ENCODE results near the gene C1S. TPM values are rescaled to one million over a fixed set of nuclear protein-coding genes. Genes with fewer than 3 reads are reported as not detected.
A peak's percentile ranks its signal among the peaks of the same experiment; 100 is the strongest.
"Not testable (repeated sequence)": the region's sequence is repeated elsewhere in the genome, so short reads cannot be mapped to it uniquely, and the experiment has no call there.

C1S gene
- 4.7 TPM in 1 of 2 replicates, not detected in the other for total RNA-seq (2014; rRNA removed; shearing (Covaris generic); ENCODE audit: low replicate concordance)

DNA sequence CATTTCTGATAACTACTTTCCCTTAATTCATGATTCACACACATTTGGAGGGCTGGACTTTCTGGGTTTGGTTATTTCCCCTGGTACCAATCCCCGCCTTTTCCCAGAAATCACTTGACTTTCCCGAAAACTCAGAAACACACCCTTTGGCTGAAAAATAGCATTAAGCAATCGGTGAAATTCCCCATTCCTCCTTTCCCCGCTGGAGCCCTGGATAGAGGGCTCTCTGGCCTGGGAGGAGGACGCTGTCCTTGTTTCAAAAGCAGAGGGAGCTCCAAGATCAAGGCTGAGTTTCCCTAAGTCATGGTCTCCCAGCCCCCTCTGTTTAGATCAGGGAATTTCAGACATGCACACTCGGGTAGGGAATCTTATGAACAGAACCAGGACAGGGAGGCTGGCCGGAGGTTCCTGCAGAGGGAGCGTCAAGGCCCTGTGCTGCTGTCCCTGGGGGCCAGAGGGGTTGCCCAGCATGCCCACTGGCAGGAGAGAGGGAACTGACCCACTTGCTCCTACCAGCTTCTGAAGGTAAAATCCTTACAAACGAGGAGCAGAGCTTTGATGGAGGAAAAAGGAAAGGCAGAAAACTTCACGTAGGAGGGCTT is at the start of gene C1S:
Gene C1S (plus strand): TSS at position 366 of the 602 bp plus-strand sequence. CDS start 1,195 bp downstream, outside the sequence.
- no peak for DNase-seq
- Histone ChIP-seq H4K20me1 (ENCODE audit: insufficient read depth, low read depth, low read length) (no peaks in the 10 kb centered on the region), H3K4me2 (ENCODE audit: low read depth, low read length, poor library complexity, severe bottlenecking) (no peak within 1 kb of the TSS), H3K79me2 (ENCODE audit: low read length) (no peaks in the 10 kb centered on the region), H3K9ac (ENCODE audit: low read length) (no peak within 1 kb of the TSS), H3K4me3 (ENCODE audit: low read length) (no peak within 1 kb of the TSS), H3K36me3 (ENCODE audit: insufficient read depth, low read length) (no peaks in the 10 kb centered on the region), H3K27me3 (ENCODE audit: low read length) (no peaks in the 10 kb centered on the region), H3K4me1 (ENCODE audit: low read length) (peaks cover 6% of the 10 kb centered on the region), H3K9me2 (replicated peaks; ENCODE audit: insufficient read depth, low read length) (no peaks in the 10 kb centered on the region), H3K9me3 (ENCODE audit: low read length) (no peaks in the 10 kb centered on the region), H2AFZ (ENCODE audit: low read length) (no peak within 1 kb of the TSS), H3K27ac (ENCODE audit: low read length) (no peak within 1 kb of the TSS)

DNA sequence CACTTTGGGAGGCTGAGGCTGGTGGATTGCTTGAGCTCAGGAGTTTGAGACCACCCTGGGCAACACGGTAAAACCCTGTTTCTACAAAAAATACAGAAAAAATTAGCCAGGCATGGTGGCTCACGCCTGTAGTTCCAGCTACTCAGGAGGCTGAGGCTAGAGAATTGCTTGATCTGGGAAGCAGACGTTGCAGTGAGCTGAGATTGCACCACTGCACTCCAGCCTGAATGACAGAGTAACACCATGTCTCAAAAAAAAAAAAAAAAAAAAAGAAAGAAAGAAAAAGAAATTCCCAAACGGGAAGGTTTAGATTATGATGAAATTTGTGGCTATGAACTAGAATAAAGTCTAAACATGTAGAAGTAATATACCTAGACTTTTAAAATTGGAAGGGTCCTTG is 49.1 kb upstream of the C1S start:
- not testable (repeated sequence) for H3K27me3 ChIP-seq (ENCODE audit: low read length); H3K9me2 ChIP-seq (replicated peaks; ENCODE audit: insufficient read depth, low read length); DNase-seq; H3K4me3 ChIP-seq (ENCODE audit: low read length); H3K27ac ChIP-seq (ENCODE audit: low read length); H3K4me2 ChIP-seq (ENCODE audit: low read depth, low read length, poor library complexity, severe bottlenecking); H3K9me3 ChIP-seq (ENCODE audit: low read length); H2AFZ ChIP-seq (ENCODE audit: low read length); H3K9ac ChIP-seq (ENCODE audit: low read length); H4K20me1 ChIP-seq (ENCODE audit: insufficient read depth, low read depth, low read length)
- H3K4me1 ChIP-seq (ENCODE audit: low read length) = peaks cover 37% of the 10 kb centered on the region
- peaks cover 32% of the 10 kb centered on the region for H3K36me3 ChIP-seq (ENCODE audit: insufficient read depth, low read length)
- peaks cover 96% of the 10 kb centered on the region for H3K79me2 ChIP-seq (ENCODE audit: low read length)

DNA sequence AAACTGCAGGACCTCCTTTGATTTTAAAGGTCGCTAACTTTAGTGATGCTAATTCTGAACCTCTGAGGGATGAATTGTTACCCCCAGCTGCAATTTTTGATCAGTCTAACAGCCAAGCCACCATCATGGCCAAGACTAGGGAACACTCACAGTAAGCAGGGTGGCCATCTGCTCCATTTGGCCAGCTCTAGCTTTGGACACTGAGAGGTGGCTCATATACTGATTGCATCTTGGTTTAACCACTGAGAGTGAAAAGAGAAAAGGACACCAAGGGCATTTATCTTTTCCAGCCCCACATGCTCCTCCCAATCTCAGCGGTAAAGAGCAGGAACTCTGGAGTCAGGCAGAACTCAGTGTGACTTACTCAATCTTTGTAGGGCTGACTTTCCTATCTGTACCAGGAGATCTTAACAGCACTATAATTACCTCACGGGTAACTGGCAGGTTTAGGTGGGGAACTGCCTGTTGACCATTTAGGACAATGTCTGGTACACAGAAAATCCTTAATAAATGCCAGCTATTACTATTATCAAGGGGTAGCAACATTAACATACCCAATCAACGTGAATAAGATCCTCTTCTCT is 48.4 kb upstream of the C1S start:
- H3K27me3 ChIP-seq (ENCODE audit: low read length) = no peaks in the 10 kb centered on the region
- H3K9me3 ChIP-seq (ENCODE audit: low read length) = no peaks in the 10 kb centered on the region
- H3K9ac ChIP-seq (ENCODE audit: low read length) = no peak overlapping the region
- no peak for DNase-seq
- H3K79me2 ChIP-seq (ENCODE audit: low read length) = peaks cover 96% of the 10 kb centered on the region
- H3K36me3 ChIP-seq (ENCODE audit: insufficient read depth, low read length) = peaks cover 27% of the 10 kb centered on the region
- H3K4me2 ChIP-seq (ENCODE audit: low read depth, low read length, poor library complexity, severe bottlenecking) = no peak overlapping the region
- no peak overlapping the region for H3K4me3 ChIP-seq (ENCODE audit: low read length)
- H3K27ac ChIP-seq (ENCODE audit: low read length) = no peak overlapping the region
- peaks cover 40% of the 10 kb centered on the region for H3K4me1 ChIP-seq (ENCODE audit: low read length)
- no peaks in the 10 kb centered on the region for H3K9me2 ChIP-seq (replicated peaks; ENCODE audit: insufficient read depth, low read length)
- H2AFZ ChIP-seq (ENCODE audit: low read length) = no peak overlapping the region
- H4K20me1 ChIP-seq (ENCODE audit: insufficient read depth, low read depth, low read length) = no peaks in the 10 kb centered on the region

DNA sequence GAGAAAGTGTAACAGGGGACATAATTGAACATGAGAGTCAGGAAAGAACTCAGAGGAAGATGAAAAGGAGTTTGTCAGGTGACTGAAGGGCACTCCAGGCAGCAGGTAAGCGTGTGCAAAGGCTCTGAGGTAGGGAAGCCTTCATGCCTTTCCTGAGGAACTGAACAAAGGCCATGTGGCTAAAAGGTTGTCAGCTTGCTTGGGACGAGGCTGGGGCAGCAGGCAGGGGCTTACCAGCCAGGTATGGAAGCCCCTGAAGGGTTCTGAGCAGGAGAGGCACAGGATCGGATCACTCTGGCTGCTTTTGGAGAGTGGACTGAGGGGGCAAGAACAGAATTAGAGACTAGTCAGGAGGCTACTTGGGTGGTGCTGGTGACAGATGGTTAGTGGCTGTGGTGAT is 47.4 kb upstream of the C1S start:
- no peak overlapping the region for H3K27ac ChIP-seq (ENCODE audit: low read length)
- DNase-seq = no peak
- H3K4me3 ChIP-seq (ENCODE audit: low read length) = no peak overlapping the region
- H3K9me2 ChIP-seq (replicated peaks; ENCODE audit: insufficient read depth, low read length) = no peaks in the 10 kb centered on the region
- no peaks in the 10 kb centered on the region for H4K20me1 ChIP-seq (ENCODE audit: insufficient read depth, low read depth, low read length)
- peaks cover 42% of the 10 kb centered on the region for H3K4me1 ChIP-seq (ENCODE audit: low read length)
- no peak overlapping the region for H2AFZ ChIP-seq (ENCODE audit: low read length)
- no peaks in the 10 kb centered on the region for H3K27me3 ChIP-seq (ENCODE audit: low read length)
- peaks cover 23% of the 10 kb centered on the region for H3K36me3 ChIP-seq (ENCODE audit: insufficient read depth, low read length)
- H3K4me2 ChIP-seq (ENCODE audit: low read depth, low read length, poor library complexity, severe bottlenecking) = no peak overlapping the region
- H3K79me2 ChIP-seq (ENCODE audit: low read length) = peaks cover 97% of the 10 kb centered on the region
- no peak overlapping the region for H3K9ac ChIP-seq (ENCODE audit: low read length)
- no peaks in the 10 kb centered on the region for H3K9me3 ChIP-seq (ENCODE audit: low read length)

DNA sequence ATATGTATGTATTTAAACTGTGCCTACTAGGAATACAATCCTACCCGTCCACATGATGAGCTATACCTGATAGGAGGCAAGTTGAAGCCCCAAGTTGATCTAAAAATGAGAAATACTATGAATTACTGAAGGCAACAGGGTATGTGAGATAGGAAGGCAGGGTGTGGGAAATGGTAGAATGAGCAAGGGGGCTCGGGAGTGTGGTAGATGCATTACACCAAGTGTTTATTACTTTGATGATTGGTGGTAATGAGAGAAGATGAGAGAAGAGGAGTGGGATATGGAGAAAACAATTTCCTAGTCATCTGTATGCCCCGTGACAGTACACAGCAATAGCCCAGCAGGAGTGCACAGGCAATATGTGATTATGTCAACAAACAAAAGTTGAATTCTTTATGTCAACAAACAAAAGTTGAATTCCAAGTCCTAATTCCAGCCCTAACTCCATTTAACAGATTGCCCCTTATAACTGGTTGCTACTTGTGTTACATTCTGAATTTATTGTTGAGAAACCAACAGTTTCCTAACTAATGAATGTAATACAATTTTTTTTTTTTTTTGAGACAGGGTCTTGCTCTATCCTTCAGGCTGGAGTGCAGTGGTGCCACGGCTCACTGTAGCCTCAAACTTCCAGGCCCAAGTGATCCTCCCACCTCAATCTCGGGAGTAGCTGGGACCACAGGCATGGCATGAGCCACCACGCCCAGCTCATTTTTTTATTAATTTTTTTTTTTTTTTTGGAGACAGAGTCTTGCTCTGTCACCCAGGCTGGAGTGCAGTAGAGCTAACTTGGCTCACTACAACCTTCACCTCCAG is 44.8 kb upstream of the C1S start:
- peaks cover 71% of the 10 kb centered on the region for H3K79me2 ChIP-seq (ENCODE audit: low read length)
- H3K4me3 ChIP-seq (ENCODE audit: low read length) = no peak overlapping the region
- H3K4me1 ChIP-seq (ENCODE audit: low read length) = peaks cover 39% of the 10 kb centered on the region
- H3K9ac ChIP-seq (ENCODE audit: low read length) = no peak overlapping the region
- no peak overlapping the region for H3K27ac ChIP-seq (ENCODE audit: low read length)
- H3K36me3 ChIP-seq (ENCODE audit: insufficient read depth, low read length) = peaks cover 4% of the 10 kb centered on the region; the same call in 1 of the 2 replicates
- H3K27me3 ChIP-seq (ENCODE audit: low read length) = no peaks in the 10 kb centered on the region
- peak overlapping the region; percentile 14 for H3K4me2 ChIP-seq (ENCODE audit: low read depth, low read length, poor library complexity, severe bottlenecking)
- H3K9me2 ChIP-seq (replicated peaks; ENCODE audit: insufficient read depth, low read length) = no peaks in the 10 kb centered on the region
- H3K9me3 ChIP-seq (ENCODE audit: low read length) = no peaks in the 10 kb centered on the region
- DNase-seq = no peak
- H2AFZ ChIP-seq (ENCODE audit: low read length) = no peak overlapping the region
- H4K20me1 ChIP-seq (ENCODE audit: insufficient read depth, low read depth, low read length) = no peaks in the 10 kb centered on the region

DNA sequence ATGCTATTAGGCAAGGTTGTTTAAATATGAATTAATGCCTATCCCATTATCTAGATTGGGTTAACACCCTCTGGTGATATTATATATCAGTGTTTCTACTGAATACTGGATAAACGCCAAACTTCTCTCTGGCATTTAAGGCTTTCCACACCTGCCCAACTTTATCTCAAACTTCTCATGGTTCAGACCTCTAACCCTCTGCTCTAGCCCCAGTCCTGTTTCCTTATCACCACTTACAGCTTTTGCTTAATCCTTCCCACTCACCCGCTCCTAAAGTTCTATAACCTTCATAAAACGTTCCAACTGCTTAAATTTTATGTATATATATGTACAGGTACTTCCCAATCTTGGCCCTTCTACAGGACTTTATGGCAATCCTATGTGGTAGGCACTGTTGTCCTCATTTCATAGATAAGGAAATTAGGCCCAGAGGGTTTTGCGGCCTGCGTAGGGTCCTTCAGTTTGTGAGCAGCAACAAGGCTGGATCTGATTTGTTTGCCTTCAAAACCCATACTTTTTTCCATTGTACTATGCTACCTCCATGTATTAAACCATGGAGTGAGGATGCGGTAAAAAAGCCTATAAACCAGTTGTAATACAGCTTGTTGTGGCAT is 43.5 kb upstream of the C1S start:
- peak overlapping the region; percentile 84 for H3K9ac ChIP-seq (ENCODE audit: low read length)
- H3K4me1 ChIP-seq (ENCODE audit: low read length) = peaks cover 36% of the 10 kb centered on the region
- H2AFZ ChIP-seq (ENCODE audit: low read length) = no peak overlapping the region
- H3K9me3 ChIP-seq (ENCODE audit: low read length) = no peaks in the 10 kb centered on the region
- H3K27me3 ChIP-seq (ENCODE audit: low read length) = no peaks in the 10 kb centered on the region
- peak overlapping the region; percentile 73 for H3K27ac ChIP-seq (ENCODE audit: low read length)
- no peaks in the 10 kb centered on the region for H3K9me2 ChIP-seq (replicated peaks; ENCODE audit: insufficient read depth, low read length)
- H3K79me2 ChIP-seq (ENCODE audit: low read length) = peaks cover 58% of the 10 kb centered on the region
- peak overlapping the region; percentile 96 for H3K4me2 ChIP-seq (ENCODE audit: low read depth, low read length, poor library complexity, severe bottlenecking)
- no peaks in the 10 kb centered on the region for H4K20me1 ChIP-seq (ENCODE audit: insufficient read depth, low read depth, low read length)
- DNase-seq = peak; percentile 54
- peak overlapping the region; percentile 87 for H3K4me3 ChIP-seq (ENCODE audit: low read length)
- peaks cover 4% of the 10 kb centered on the region; the same call in 1 of the 2 replicates for H3K36me3 ChIP-seq (ENCODE audit: insufficient read depth, low read length)

DNA sequence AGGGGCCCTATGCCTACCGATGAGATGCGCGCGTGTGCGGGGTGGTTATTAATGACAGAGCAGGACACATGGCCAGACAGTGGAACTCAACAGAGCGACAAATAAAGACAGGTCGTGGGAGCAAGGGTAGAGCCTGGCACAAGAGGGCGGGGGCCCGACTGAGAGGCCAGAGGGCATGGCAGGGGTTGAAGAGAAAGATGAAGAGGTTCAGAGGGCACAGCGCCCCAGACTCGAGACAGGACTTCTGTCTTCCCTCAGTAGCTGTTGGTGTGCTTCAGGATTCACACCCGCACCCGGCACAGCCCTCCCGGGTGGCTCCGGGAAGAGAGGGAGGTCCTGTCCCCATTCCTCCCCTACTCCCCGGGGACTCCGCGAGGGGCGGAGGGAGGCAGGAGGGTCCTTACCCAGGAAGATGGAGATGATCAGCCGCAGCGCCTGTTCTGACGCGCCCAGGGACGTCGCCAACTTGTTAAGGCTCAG is 42.6 kb upstream of the C1S start:
- Histone ChIP-seq H3K79me2 (ENCODE audit: low read length) (peaks cover 51% of the 10 kb centered on the region), H3K4me3 (ENCODE audit: low read length) (peak overlapping the region; percentile 87)

More for the DNA sequence above, 42.6 kb upstream of the C1S start:
- Histone ChIP-seq H3K36me3 (ENCODE audit: insufficient read depth, low read length) (no peaks in the 10 kb centered on the region; the same call in 1 of the 2 replicates), H2AFZ (ENCODE audit: low read length) (peak overlapping the region; percentile 42; the same call in 1 of the 2 replicates), H3K4me2 (ENCODE audit: low read depth, low read length, poor library complexity, severe bottlenecking) (peak overlapping the region; percentile 96), H3K4me1 (ENCODE audit: low read length) (peaks cover 36% of the 10 kb centered on the region), H4K20me1 (ENCODE audit: insufficient read depth, low read depth, low read length) (no peaks in the 10 kb centered on the region), H3K9ac (ENCODE audit: low read length) (peak overlapping the region; percentile 84), H3K27ac (ENCODE audit: low read length) (peak overlapping the region; percentile 73), H3K9me3 (ENCODE audit: low read length) (no peaks in the 10 kb centered on the region), H3K27me3 (ENCODE audit: low read length) (no peaks in the 10 kb centered on the region), H3K9me2 (replicated peaks; ENCODE audit: insufficient read depth, low read length) (no peaks in the 10 kb centered on the region)
- DNase-seq = peak; percentile 68

Data from Karpas-422 (cell line).